ENCODE data around the gene HSPB7.

DNA sequence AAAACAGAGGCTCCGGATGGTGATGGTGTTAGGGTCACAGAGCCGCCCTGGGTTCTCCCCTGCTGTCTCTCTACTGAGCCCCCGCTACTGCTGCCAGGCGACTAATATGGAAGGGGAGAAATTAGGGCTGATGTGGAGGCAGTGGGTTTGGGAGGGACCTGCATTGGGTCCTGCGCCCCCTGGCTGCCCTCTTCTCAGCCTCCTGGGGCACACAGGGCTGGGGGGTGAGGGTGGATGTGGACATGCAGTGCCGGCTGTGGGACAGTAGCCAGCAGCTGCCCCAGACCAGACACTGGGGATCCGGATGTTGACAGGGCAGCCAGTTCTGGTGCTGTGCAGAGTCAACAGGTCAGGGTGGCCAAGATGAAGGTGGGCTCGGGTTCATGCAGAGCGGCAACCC, 24.3 kb upstream of the HSPB7 start:
- TF ChIP-seq POLR2A (IDR thresholded peaks at IDR 0.05) (no peak), CTCF (IDR thresholded peaks at IDR 0.05) (no peak), POLR2AphosphoS5 (IDR thresholded peaks at IDR 0.05; ENCODE audit: insufficient read depth in 1 of 2, low read depth in 1 of 2) (no peak)

Measured in vagina (tissue), 2 donors.